Type B pancreatic cell (in vitro differentiated cells): ENCODE measurements around the gene HAUS6. TPM values are rescaled to one million over a fixed set of nuclear protein-coding genes. Genes with fewer than 3 reads are reported as not detected.
"Not testable (repeated sequence)": the region's sequence is repeated elsewhere in the genome, so short reads cannot be mapped to it uniquely, and the experiment has no call there.

Experiments used
- DNase-seq: peaks from one replicate; pipeline ENCODE4 v3.0.0; 2021; ENCODE audit warnings: mixed read lengths; ENCODE audit not compliant: unreplicated experiment; ENCODE audit errors: extremely low spot score
- H3K27ac Mint-ChIP-seq: 2 replicates; pipeline ENCODE4 v1.8.0; 2021; ENCODE audit warnings: mild to moderate bottlenecking, mixed read lengths
- H3K27me3 Mint-ChIP-seq: 2 replicates; pipeline ENCODE4 v1.8.0; 2021; ENCODE audit warnings: mixed read lengths
- H3K36me3 Mint-ChIP-seq: 2 replicates; pipeline ENCODE4 v1.8.0; 2021; ENCODE audit warnings: mixed read lengths
- H3K4me1 Mint-ChIP-seq: one replicate; pipeline ENCODE4 v1.8.0; 2021; ENCODE audit warnings: mixed read lengths; ENCODE audit not compliant: unreplicated experiment
- H3K4me3 Mint-ChIP-seq: 2 replicates; pipeline ENCODE4 v1.8.0; 2021; ENCODE audit warnings: mild to moderate bottlenecking, mixed read lengths
- H3K9me3 Mint-ChIP-seq: 2 replicates; pipeline ENCODE4 v1.8.0; 2021; ENCODE audit warnings: mixed read lengths
- CTCF ChIP-seq: fragments of 200-600 bp; sonication (generic); conservative IDR thresholded peaks from 2 replicates; pipeline ENCODE4 v1.5.0; 2021; ENCODE audit warnings: antibody characterized with exemption, mild to moderate bottlenecking
- long read RNA-seq: library from polyadenylated mRNA; unstranded; transcript quantifications from one replicate; pipeline ENCODE4 v2.0.0, GENCODE V29; 2020
- total RNA-seq: library from RNA; stranded (reverse); gene quantifications from 2 replicates; pipeline ENCODE4 v1.2.1, GENCODE V29; 2021; ENCODE audit warnings: low replicate concordance

The HAUS6 gene, protein sequence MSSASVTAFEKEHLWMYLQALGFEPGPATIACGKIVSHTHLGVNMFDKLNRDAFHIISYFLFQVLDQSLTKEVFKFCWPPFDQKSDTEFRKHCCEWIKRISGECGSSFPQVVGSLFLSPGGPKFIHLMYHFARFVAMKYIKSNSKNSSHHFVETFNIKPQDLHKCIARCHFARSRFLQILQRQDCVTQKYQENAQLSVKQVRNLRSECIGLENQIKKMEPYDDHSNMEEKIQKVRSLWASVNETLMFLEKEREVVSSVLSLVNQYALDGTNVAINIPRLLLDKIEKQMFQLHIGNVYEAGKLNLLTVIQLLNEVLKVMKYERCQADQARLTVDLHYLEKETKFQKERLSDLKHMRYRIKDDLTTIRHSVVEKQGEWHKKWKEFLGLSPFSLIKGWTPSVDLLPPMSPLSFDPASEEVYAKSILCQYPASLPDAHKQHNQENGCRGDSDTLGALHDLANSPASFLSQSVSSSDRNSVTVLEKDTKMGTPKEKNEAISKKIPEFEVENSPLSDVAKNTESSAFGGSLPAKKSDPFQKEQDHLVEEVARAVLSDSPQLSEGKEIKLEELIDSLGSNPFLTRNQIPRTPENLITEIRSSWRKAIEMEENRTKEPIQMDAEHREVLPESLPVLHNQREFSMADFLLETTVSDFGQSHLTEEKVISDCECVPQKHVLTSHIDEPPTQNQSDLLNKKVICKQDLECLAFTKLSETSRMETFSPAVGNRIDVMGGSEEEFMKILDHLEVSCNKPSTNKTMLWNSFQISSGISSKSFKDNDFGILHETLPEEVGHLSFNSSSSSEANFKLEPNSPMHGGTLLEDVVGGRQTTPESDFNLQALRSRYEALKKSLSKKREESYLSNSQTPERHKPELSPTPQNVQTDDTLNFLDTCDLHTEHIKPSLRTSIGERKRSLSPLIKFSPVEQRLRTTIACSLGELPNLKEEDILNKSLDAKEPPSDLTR
- 13.9 and 20.7 TPM in 2 replicates for total RNA-seq
- long read RNA-seq, full-length matches to known transcripts = 3 of 50 reads
- long read RNA-seq, partial matches to known transcripts = 36 of 50 reads
- long read RNA-seq, other reads (novel, unspliced or antisense) = 11 of 50 reads

DNA sequence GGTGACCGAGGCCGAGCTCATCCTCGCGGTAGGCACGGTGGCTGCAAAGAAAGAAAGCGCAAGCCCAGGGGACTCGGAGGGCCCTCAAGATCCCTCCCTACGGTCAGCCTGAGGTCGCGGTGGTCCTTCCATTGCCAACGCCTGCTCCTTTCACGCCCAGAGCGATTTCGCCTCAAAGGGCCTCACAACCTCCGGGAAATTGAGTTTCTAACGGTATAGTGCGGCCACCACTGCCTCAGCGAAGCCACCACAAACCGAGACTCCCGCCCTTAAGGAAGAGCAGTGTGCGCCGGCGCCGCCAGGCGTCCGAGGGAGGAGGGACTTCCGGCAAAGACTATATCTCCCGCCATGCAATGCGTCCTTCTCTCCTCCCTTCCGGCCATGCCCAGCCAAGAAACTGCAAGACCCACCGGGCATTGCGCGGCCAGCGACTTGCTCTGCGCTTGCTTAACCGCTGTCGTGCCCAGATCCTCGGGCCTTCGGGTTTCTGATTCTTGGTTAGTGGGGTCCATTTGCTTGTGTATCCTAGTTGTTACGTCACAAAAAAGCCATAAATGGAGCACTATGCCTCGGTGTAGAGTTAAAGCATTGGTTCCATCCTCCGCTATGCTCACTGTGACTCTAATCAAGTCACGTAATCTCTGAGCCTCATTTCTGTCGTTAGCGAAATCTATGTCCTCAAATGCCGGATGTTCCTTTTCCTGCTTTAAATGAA is at the start of gene HAUS6:
Gene HAUS6, minus strand, starts transcription at position 274 of the 715 bp plus-strand sequence. Its CDS starts 253 bp downstream, at position 21.
- Mint-ChIP-seq H3K36me3 (peaks cover 5% of the 10 kb centered on the region), H3K4me1 (peaks cover 18% of the 10 kb centered on the region), H3K27me3 (no peaks in the 10 kb centered on the region), H3K9me3 (no peaks in the 10 kb centered on the region), H3K27ac (peak within 1 kb of the TSS; percentile 91), H3K4me3 (peak within 1 kb of the TSS; percentile 97)
- TF ChIP-seq CTCF = peak; percentile 75
- DNase-seq = peak; percentile 91

DNA sequence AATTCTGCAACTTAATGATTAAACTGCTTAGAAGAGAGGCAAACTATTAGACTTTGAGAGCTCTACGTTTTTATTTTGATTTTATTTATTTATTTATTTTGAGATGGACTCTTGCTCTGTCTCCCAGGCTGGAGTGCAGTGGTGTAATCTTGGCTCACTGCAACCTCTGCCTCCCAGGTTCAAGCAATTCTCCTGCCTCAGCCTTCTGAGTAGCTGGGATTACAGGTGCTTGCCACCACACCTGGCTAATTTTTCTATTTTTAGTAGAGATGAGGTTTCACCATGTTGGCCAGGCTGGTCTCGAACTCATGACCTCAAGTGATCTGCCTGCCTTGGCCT is 49.4 kb upstream of the HAUS6 start:
- Mint-ChIP-seq H3K4me1 (peaks cover 12% of the 10 kb centered on the region), H3K27ac (peak overlapping the region; percentile 73)
- H3K4me3 Mint-ChIP-seq, H3K9me3 Mint-ChIP-seq, DNase-seq, H3K27me3 Mint-ChIP-seq, H3K36me3 Mint-ChIP-seq: not testable (repeated sequence)

- Mint-ChIP-seq H3K36me3 (no peaks in the 10 kb centered on the region), H3K4me3 (peak overlapping the region; percentile 58), H3K9me3 (no peaks in the 10 kb centered on the region), H3K27me3 (no peaks in the 10 kb centered on the region), H3K27ac (peak overlapping the region; percentile 73), H3K4me1 (peaks cover 12% of the 10 kb centered on the region)
- no peak for DNase-seq
- no peak for TF ChIP-seq CTCF
Observed at GRCh38 chr9:19151425-19152159, 48.9 kb upstream of the HAUS6 start.

DNA sequence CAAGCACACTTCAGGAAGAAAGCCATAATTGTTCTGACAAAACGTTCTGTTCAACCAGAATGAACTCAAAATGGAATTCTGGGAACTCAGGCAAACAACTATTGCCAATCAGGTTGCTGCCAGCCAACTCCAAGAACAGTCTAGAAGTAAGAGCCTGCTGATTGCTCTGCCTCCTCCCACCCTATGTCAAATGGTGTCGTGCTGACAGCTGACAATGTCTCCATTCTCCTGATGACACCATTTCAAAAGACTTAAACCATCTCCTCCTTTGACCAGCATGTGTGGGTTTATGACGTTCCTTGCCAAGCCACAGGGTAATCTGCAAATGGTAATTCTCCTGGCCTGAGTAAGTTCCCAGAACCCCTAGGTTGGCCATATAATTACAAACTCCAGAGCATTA is 46.5 kb upstream of the HAUS6 start:
- H3K9me3 Mint-ChIP-seq = no peaks in the 10 kb centered on the region
- H3K27me3 Mint-ChIP-seq = no peaks in the 10 kb centered on the region
- TF ChIP-seq CTCF = no peak
- DNase-seq = no peak
- H3K4me3 Mint-ChIP-seq = no peak overlapping the region
- no peak overlapping the region for H3K27ac Mint-ChIP-seq
- H3K36me3 Mint-ChIP-seq = no peaks in the 10 kb centered on the region
- H3K4me1 Mint-ChIP-seq = peaks cover 5% of the 10 kb centered on the region

- Mint-ChIP-seq H3K27ac (no peak overlapping the region), H3K36me3 (no peaks in the 10 kb centered on the region), H3K4me1 (no peaks in the 10 kb centered on the region), H3K27me3 (no peaks in the 10 kb centered on the region), H3K9me3 (no peaks in the 10 kb centered on the region), H3K4me3 (no peak overlapping the region)
- DNase-seq = no peak
- TF ChIP-seq CTCF = no peak
Observed at GRCh38 chr9:19148187-19148586, 45.5 kb upstream of the HAUS6 start.
